NOMO-1 treated with dmso at 0.1 percent for 144 hours (cell line): Measurements from ENCODE around the gene SPTBN5.

Source experiments
- DNase-seq: peaks from one replicate; lab custom pipeline; 2025; ENCODE audit not compliant: unreplicated experiment; lab: John Stamatoyannopoulos, UW

Gene SPTBN5

GRCh38 chr15:41904541-41905005 is 10.7 kb upstream of the SPTBN5 start:
- DNase-seq, result no peak

- no peak for DNase-seq
Measured at GRCh38 chr15:41903782-41904181, 9.9 kb upstream of the SPTBN5 start.

- no peak for DNase-seq
Measured at GRCh38 chr15:41901431-41901830, 7.6 kb upstream of the SPTBN5 start.

DNA sequence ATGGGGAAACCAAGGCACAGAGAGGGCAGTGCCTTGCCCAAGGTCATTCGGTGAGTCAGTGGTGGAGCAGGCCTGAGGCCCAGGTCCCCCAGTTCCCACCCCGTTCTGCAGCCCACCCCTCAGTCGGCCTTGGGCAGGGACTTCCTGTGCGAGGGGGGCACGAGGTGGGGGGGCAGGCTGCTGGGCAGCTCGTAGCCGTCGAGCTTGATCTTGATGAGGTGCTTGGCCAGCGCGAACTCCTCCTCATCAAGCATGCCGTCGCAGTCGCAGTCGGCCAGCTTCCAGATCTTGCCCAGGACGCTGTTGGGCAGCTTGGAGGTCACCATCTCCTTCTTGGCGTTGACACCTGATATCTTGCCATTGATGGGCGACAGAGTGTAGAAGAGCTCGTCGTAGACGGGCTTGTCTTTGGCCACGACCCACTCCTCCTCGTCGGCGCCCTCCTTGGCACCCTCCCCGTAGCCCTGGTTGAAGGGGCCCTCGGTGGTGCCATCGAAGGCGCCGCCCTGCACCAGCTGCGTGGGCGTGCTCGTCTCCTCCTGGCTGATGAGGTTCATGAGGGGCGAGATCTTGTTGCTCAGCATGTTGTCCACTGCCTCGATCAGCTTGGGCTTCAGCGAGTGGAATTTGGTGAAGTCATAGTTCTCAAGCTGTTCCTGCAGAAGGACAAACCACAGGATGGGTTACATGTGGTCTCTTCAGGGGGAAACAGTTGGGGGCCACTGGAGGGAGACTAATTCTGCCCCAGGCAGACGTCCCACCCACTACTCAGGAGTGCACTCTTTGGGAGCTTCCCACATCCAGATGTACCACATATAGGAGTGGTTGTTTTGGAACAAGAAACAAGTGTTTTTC is 6.9 kb upstream of the SPTBN5 start:
- no peak for DNase-seq

GRCh38 chr15:41899854-41900442 is 6.1 kb upstream of the SPTBN5 start:
- no peak for DNase-seq

- no peak for DNase-seq
Measured at GRCh38 chr15:41897363-41897799, 3.5 kb upstream of the SPTBN5 start.

GRCh38 chr15:41896566-41896965 is 2.7 kb upstream of the SPTBN5 start:
- no peak for DNase-seq

- no peak for DNase-seq
Measured at GRCh38 chr15:41895957-41896356, 2.1 kb upstream of the SPTBN5 start.

- DNase-seq, result no peak
Measured at GRCh38 chr15:41895491-41895890, 1.6 kb upstream of the SPTBN5 start.

DNA sequence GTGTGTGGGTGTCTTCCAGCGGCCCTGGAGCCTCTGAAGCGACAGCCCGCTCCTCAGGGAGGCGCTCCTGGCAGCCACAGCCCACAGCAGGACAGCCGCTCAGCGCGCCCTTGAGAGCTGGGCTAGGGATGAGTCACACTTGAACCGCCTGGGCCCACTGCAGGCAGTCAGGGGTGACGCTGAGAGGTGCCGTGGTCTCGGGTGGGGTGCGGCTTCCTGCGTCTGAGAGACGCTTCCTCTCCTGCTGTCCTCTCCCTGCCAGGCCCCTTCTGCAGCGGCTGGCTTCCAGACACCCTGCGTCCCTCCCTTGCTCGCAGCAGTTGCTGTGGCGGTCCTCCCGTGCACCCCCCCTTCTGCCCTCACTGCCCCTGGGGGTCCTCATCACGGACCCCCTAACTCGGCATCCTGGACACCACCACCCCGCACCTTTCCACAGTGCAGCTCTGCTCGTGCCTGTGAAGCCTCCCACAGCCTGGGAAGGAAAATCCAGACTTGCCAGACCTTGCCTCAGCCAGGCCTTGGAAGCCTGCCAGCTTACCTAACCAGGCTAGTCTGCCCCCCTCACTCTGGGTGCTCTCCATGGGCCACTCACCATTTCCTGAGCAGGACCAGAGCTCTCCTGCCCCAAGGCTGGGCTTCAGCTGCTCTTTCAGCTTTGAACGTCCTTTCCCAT is 1.1 kb upstream of the SPTBN5 start:
- DNase-seq, result peak; percentile 75

GRCh38 chr15:41894251-41894790 is 468 bp upstream of the SPTBN5 start:
- no peak for DNase-seq

GRCh38 chr15:41892621-41893421 is 1.0 kb downstream of the SPTBN5 start:
- DNase-seq, result no peak

DNA sequence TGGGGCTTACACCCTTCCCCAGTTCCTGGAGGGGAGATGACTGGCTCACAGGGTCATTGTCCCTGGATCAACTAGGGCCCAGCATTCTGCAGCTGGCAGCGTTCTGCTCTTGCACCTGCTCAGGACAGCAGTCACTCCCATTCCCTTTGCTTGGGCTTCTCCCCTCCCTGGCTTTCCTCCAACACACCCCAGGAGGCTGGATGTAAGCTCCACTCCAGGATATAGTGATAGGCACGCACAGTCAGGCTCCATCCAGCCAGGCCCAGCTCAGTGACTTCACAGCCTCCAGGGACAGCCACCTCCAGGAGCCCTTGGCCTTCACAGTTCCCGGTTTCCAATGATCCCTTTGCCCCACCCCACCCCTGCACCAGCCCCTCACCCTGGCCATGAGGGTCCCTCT is 1.9 kb downstream of the SPTBN5 start:
- DNase-seq, result no peak

GRCh38 chr15:41891226-41891625 is 2.6 kb downstream of the SPTBN5 start:
- DNase-seq, result no peak

DNA sequence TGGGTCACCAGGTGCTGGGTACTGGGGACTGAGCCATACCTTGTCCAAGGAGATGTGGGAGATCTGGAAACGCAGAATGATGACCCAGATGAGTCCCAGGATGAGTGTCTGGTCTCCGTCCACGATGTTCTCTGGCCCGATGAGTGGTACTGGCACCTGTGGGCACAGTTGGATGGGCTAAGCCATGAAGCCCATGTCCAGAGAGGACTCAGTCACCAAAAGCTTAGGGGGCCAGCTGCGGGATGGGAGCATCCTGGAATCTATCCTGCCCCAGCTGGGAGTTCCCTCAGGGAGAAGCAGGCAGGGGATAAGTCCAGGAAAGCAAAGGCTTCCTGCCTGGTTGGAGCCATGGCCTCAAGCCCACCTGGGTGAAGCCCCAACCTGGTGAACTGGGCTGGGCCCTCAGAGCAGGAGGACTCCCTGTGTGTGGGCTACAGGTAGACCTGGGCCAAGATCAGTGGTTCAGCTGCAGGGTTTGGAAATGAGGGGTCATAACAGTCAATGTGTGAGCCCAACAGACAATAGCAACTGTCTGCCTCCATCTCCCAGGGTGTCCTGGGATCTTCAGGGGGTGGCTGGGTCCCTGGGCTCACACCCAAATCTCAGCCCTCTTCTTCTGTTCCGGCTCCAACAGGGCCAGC is 3.7 kb downstream of the SPTBN5 start:
- DNase-seq, result no peak

DNA sequence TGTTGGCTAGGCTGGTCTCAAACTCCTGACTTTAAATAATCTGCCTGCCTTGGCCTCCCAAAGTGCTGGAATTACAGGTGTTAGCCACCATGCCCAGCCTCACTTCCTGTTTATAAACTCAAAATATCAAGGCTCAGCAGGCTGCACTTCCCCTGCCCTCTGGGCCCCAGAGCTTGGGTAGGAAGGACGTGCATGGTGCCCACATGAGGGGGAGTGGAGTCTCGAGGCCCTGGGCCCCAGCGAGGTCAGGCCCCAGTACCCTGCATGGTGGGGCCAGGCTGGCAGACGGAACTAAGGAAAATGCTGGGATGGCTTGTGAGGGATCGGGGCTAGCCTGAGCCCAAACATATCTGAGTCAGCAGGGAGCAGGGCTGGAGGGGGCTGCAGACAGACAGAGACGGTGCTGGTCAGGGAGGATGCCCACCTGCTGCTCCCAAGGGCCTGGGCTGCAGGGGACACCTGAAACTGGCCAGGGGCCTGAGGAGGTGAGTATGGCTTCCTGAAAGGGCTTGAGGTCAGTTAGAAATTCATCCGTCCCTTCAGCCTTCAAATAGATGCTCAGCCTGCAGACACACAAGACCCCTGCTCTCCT is 5.1 kb downstream of the SPTBN5 start:
- no peak for DNase-seq

GRCh38 chr15:41887893-41888292 is 6.0 kb downstream of the SPTBN5 start:
- DNase-seq, result no peak

DNA sequence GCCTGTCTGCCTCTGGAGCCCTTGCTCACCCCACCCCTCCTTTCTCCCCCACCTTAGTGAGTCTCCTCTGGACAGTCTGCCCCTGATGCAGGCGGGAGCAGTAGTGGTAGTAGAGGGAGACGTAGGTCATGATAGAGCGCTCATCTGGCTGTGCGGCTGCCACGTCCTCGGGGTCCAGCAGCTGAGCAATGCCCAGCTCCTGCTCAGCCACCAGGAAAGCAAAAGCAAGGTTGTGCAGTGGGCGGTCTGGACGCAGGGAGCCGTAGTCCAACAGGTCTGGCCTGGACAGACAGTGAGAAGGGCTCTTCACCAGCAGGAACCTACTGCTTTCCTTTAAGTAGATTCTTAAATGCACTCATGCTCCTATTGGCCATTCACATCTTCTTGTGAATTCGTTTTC is 6.7 kb downstream of the SPTBN5 start:
- DNase-seq, result no peak

GRCh38 chr15:41886741-41887140 is 7.1 kb downstream of the SPTBN5 start:
- DNase-seq, result no peak

DNA sequence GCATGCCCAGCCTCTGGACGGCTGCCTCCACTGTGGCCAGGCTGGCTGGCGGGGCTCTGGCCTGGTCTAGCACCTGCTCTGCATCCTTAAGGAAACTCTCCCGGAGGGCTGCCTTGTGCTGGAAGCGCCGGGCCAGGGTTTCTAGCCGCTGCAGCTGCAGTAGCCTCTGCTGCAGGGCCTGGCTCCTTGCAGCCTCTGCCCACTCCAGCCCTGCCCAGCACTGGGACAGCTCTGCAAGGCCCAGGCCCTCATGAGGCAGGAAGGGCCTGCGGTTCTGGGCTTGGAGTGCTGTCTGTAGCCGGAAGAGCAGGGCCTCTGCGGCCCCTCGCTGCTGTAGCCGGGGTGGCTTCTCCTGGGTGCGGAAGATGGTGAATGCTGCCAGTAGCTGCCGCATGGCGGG is 8.0 kb downstream of the SPTBN5 start:
- no peak for DNase-seq
